Measurements from ENCODE around the gene STAC. TPM values are rescaled to one million over a fixed set of nuclear protein-coding genes. Genes with fewer than 3 reads are reported as not detected.

STAC gene, protein sequence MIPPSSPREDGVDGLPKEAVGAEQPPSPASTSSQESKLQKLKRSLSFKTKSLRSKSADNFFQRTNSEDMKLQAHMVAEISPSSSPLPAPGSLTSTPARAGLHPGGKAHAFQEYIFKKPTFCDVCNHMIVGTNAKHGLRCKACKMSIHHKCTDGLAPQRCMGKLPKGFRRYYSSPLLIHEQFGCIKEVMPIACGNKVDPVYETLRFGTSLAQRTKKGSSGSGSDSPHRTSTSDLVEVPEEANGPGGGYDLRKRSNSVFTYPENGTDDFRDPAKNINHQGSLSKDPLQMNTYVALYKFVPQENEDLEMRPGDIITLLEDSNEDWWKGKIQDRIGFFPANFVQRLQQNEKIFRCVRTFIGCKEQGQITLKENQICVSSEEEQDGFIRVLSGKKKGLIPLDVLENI
- 7.9 TPM for polyA plus RNA-seq (2012; ENCODE audit: insufficient read depth, insufficient read length)

DNA sequence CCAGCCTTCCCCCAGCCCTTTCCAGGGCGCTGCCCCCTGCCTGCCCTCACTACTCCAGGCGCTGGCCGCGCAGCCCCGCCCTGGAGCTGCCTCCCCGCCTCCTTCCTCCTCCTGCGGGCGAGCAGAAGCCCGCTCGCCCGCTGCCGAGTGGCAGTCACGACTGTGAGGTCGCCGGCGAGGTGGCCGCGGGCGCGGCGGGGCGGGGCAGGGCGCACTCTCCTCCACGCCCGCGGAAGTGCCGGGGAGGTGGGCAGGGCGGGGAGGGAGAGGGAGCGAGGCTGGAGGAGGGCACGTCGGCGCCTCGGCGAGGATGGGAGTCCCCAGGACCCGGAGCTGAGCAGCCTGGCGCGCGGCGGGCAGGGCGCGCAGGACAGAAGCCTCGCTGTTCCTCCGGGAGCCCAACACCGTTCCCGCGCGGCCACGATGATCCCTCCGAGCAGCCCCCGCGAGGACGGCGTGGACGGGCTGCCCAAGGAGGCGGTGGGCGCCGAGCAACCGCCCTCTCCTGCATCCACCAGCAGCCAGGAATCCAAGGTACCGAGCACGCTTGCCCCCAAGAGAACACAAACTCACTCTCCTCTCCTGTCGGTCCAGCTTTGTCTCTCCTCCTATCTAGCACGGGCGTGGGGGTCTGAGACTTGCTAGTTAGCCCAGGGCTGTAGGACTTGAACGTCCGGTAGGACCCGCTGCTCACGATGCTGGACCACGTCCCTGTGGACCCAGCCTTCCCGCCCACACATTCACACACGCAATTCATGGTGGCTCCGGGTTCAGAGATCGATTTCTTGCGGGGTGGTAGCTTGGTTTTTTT, at the start of gene STAC:
Gene STAC (plus strand): TSS at position 284 of the 811 bp plus-strand sequence. CDS start 140 bp downstream, at position 424.
- H3K4me3 ChIP-seq (ENCODE audit: low read length) = peak within 1 kb of the TSS; percentile 20
- DNase-seq (ENCODE audit: low read depth, low spot score) = no peak

DNA sequence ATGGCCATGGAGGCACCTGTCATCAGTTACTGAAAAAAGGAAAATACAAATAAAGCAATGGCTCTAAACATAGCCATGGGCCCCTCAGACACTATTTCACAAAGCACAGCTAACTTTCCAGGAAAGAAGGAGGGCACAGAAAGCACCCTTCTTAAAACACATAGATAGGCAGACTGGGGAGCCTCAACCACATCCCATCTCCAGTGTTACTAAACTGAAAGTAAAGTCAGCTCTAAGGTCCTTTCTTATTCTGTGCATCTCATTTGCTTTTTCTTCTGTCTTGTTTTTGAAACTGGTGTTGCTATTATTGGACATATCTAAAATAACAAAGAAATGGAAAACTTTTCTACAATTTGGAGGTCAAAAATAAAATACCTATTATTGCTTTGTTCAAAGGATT, 48.2 kb upstream of the STAC start:
- H3K4me3 ChIP-seq (ENCODE audit: low read length) = no peak overlapping the region
- DNase-seq (ENCODE audit: low read depth, low spot score) = peak; percentile 2

DNA sequence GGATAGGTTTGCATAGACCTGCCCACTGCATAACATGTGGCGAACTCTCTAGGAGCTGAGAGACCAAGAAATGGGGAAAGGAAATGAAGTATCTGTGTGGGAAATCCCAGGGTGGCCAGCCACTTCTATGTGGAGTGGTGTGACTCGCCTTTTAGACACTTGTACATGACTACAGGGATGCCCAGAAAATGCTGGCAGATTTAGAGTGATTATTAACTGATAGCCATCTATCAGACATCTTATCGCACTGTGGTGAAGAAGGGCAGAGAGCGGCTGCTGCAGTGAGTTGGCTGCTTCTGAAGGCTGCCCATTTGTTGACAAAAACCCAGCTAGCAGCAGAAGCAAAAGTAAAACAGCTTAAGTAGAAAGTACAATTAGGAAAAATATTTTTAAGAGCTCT, 18.1 kb upstream of the STAC start:
- H3K4me3 ChIP-seq (ENCODE audit: low read length) = no peak overlapping the region
- no peak for DNase-seq (ENCODE audit: low read depth, low spot score)

DNA sequence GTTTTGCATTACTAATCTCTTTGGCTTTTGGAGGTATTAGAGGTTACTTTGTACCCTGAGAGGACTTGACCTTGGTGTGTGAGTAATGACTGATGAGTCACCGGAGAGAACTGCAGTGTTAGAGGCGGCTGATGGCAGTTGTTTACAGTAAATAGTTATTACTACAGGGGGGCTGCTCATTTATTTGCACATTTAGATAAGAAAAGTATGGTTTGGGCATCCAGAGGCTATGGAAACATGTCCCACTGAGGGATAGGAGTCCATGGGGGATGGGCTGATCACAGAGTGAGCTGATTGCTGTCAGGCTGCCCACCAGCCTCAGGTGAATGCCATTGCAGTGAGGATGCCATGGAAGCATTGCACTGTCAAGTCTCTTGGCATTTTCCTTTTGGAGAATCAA, 17.3 kb upstream of the STAC start:
- no peak overlapping the region for H3K4me3 ChIP-seq (ENCODE audit: low read length)
- DNase-seq (ENCODE audit: low read depth, low spot score) = no peak

GRCh38 chr3:36364260-36364659, 16.0 kb upstream of the STAC start:
- H3K4me3 ChIP-seq (ENCODE audit: low read length) = no peak overlapping the region
- DNase-seq (ENCODE audit: low read depth, low spot score) = no peak

DNA sequence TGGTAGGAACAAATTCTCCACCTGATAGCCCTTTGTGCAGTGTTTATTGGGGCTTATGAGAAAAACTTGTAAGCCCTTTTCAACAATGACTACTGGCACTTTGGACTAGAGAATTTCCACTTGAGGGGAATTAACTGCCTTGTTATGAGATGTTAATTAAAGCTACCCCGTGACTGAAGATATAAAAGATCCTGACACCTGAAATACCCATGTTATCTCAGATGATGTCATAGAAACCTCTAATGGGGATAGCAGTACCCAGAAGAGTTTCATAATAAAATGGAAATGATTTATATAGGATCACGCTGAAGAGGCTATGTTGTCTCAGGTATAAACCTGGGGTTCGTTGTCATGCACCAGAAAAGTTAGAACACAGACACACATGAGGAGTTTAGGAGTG, 14.5 kb upstream of the STAC start:
- no peak for DNase-seq (ENCODE audit: low read depth, low spot score)
- no peak overlapping the region for H3K4me3 ChIP-seq (ENCODE audit: low read length)

DNA sequence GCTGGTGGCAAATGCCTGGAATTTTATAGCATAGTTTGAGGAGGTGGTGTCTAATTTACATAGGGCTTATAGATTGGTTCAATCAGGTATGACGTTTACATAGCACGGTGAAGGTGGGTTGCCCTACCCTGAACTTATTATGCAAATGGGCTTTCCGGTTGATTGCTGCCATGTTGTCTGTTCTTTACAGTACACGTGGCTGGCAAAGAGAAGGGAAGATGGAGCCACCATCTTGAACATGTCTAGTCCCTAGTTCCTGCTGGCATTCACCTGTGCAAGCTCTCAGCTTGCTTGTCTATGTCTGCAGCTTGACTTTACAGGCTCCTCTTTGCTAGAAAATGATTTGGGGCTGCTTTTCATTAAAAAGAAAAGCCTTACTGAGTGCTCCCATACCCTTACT, 14.0 kb upstream of the STAC start:
- no peak overlapping the region for H3K4me3 ChIP-seq (ENCODE audit: low read length)
- DNase-seq (ENCODE audit: low read depth, low spot score) = no peak

GRCh38 chr3:36367912-36368573, 12.3 kb upstream of the STAC start:
- no peak overlapping the region for H3K4me3 ChIP-seq (ENCODE audit: low read length)
- no peak for DNase-seq (ENCODE audit: low read depth, low spot score)

- DNase-seq (ENCODE audit: low read depth, low spot score) = no peak
- H3K4me3 ChIP-seq (ENCODE audit: low read length) = no peak overlapping the region
These were observed 7.8 kb upstream of the STAC start for GRCh38 chr3:36372534-36372935.

DNA sequence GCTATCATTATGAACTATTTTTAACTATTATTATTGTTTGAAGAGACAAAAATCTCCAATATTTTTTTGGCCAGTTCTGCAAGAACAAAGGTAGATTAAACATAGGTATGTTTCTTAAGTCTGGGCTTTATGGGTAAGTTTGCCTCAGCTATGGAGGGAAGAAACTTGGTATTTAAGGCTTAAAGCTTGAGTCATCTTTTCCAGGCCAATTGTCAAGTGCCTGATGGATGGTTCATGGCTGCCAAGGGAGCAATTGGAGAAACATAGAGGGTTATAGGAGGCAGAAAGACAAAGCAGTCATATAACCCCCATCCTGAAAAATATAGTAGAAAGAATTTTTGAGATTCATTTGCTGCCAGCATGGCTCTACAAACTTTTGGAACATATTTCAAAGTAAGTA, 7.2 kb upstream of the STAC start:
- H3K4me3 ChIP-seq (ENCODE audit: low read length) = no peak overlapping the region
- no peak for DNase-seq (ENCODE audit: low read depth, low spot score)

- no peak for DNase-seq (ENCODE audit: low read depth, low spot score)
- H3K4me3 ChIP-seq (ENCODE audit: low read length) = no peak overlapping the region
These were observed 6.6 kb upstream of the STAC start for GRCh38 chr3:36373666-36374065.

DNA sequence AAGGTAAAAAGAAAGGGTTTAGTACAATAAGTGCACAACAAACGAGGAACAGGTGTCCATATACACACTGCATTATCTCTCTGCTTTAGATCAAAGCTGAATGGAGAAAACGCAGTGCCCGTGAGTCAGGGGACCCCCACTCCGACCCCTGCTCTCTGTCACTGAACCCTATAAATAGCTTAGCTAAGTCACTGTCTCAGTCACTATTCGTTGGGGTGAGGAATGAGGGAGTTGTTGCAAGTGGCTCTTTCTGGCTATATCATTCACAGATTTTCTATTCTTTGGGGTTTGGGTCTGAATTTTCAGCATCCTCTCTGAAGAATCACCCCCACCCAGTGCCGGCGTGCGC, 458 bp upstream of the STAC start:
- H3K4me3 ChIP-seq (ENCODE audit: low read length) = no peak overlapping the region
- no peak for DNase-seq (ENCODE audit: low read depth, low spot score)

GRCh38 chr3:36381311-36381956, 1.1 kb downstream of the STAC start:
- no peak for DNase-seq (ENCODE audit: low read depth, low spot score)
- H3K4me3 ChIP-seq (ENCODE audit: low read length) = no peak overlapping the region

DNA sequence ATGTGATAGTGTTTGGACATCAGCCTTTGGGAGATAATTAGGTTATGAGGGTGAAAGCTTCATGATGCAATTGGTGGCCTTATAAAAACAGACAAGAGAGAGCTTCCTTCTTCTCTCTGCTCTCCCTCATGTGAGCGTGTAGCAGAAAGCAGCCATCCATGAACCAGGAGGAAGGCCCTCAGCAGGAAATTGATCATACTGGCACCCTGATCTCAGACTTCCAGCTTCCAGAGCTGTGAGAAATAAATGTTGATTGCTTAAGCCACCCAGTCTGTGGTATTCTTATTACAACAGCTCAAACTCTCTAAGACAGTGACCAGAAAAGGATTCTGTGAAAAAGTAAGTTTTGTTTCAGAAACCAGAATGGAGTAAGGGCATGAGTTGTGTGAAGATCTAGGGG, 13.3 kb downstream of the STAC start:
- no peak overlapping the region for H3K4me3 ChIP-seq (ENCODE audit: low read length)
- no peak for DNase-seq (ENCODE audit: low read depth, low spot score)

GRCh38 chr3:36394176-36394575, 13.9 kb downstream of the STAC start:
- no peak for DNase-seq (ENCODE audit: low read depth, low spot score)
- H3K4me3 ChIP-seq (ENCODE audit: low read length) = no peak overlapping the region

GRCh38 chr3:36397841-36398240, 17.5 kb downstream of the STAC start:
- no peak overlapping the region for H3K4me3 ChIP-seq (ENCODE audit: low read length)
- no peak for DNase-seq (ENCODE audit: low read depth, low spot score)

DNA sequence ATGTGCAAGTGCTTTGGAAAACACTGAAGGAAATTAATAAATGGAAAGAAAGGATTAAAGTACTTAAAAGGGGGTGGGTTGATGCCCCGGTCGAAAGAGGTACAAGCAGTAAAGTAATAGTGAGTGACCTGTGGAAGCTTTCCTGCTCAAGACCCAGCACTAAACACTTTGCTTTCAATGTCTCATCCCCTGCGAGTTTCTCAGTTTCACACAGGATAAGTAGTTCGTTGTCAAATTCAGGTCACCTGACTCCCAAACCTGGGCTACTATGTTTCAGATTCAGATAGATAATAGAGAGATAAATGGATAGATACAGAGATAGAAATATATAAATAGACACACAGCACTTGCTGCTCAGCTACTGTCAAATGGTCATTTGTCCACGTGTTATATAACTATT, 19.6 kb downstream of the STAC start:
- no peak for DNase-seq (ENCODE audit: low read depth, low spot score)
- no peak overlapping the region for H3K4me3 ChIP-seq (ENCODE audit: low read length)

DNA sequence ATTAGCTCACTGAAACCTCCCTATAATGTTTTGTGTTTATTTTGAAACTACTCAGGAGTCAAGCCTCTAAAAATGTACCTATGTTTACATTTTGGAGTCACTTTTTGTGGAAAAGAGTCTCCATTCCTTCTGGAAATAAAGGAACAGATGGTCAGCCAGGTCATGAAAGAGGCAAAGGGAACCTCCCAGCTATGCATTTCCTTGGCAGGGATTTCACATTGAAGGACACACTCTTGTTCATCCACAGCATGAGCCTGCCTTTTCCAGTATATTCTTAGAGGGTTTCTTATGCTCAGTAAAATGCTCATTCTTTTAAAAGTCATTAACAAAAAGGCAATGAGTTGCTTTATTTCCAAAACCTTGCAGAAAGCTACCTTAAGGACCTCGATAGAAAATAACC, 20.8 kb downstream of the STAC start:
- no peak overlapping the region for H3K4me3 ChIP-seq (ENCODE audit: low read length)

GRCh38 chr3:36403661-36404060, 23.4 kb downstream of the STAC start:
- H3K4me3 ChIP-seq (ENCODE audit: low read length) = no peak overlapping the region
- DNase-seq (ENCODE audit: low read depth, low spot score) = no peak

More for the DNA sequence above, 20.8 kb downstream of the STAC start:
- no peak for DNase-seq (ENCODE audit: low read depth, low spot score)

DNA sequence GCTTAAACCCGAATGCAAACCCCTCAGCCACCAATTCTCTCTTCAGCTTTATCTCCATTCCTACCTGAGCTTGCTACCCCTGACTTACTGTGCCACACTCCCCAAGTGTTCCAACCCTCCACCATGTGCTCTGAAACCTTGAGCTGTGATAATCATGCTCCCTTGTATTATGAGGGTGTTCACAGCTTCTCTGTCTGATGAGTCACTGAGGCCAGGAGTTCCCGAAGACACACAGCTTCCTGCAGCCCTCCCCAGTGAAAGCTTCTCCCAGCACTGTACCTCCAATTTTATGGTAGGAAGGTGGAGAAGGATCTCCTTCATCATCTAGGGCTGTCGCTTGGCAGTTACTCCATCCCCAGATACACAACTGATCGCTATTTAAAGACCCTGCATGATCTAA, 24.9 kb downstream of the STAC start:
- no peak for DNase-seq (ENCODE audit: low read depth, low spot score)
- no peak overlapping the region for H3K4me3 ChIP-seq (ENCODE audit: low read length)
